Progenitor cell of endocrine pancreas (in vitro differentiated cells): ENCODE results near the gene WDR31. TPM values are rescaled to one million over a fixed set of nuclear protein-coding genes. Genes with fewer than 3 reads are reported as not detected.
A peak's percentile ranks its signal among the peaks of the same experiment; 100 is the strongest.

ENCODE experiments used
- DNase-seq: peaks from one replicate; pipeline ENCODE4 v3.0.0; 2021; ENCODE audit warnings: low spot score; ENCODE audit not compliant: unreplicated experiment
- H3K27ac Mint-ChIP-seq: 2 replicates; pipeline ENCODE4 v1.8.0; 2021; ENCODE audit warnings: mild to moderate bottlenecking, moderate library complexity, mixed read lengths
- H3K27me3 Mint-ChIP-seq: 2 replicates; pipeline ENCODE4 v1.8.0; 2021; ENCODE audit warnings: mixed read lengths
- H3K36me3 Mint-ChIP-seq: 2 replicates; pipeline ENCODE4 v1.8.0; 2022; ENCODE audit warnings: mixed read lengths; ENCODE audit not compliant: insufficient read depth
- H3K4me1 Mint-ChIP-seq: 2 replicates; pipeline ENCODE4 v1.8.0; 2021; ENCODE audit warnings: low read depth, mixed read lengths
- H3K4me3 Mint-ChIP-seq: 2 replicates; pipeline ENCODE4 v1.8.0; 2021; ENCODE audit warnings: low read depth, mild to moderate bottlenecking, moderate library complexity, mixed read lengths
- H3K9me3 Mint-ChIP-seq: 2 replicates; pipeline ENCODE4 v1.8.0; 2021; ENCODE audit warnings: low read depth, mixed read lengths
- CTCF ChIP-seq: fragments of 200-600 bp; sonication (generic); IDR thresholded peaks from one replicate; pipeline ENCODE4 v1.5.0; 2021; ENCODE audit warnings: antibody characterized with exemption, mild to moderate bottlenecking; ENCODE audit not compliant: unreplicated experiment
- total RNA-seq: library from RNA; stranded (reverse); gene quantifications from 2 replicates; pipeline ENCODE4 v1.2.1, GENCODE V29; 2021

WDR31 gene
- total RNA-seq, 1 donor from 2014 or later, result 5.7 TPM

GRCh38 chr9:113375057-113376023 lies 35.3 kb upstream of the WDR31 start:
- Mint-ChIP-seq H3K9me3 (no peaks in the 10 kb centered on the region), H3K36me3 (peaks cover 12% of the 10 kb centered on the region), H3K4me3 (peak overlapping the region; percentile 85), H3K4me1 (peaks cover 39% of the 10 kb centered on the region), H3K27me3 (no peaks in the 10 kb centered on the region), H3K27ac (peak overlapping the region; percentile 92)
- DNase-seq, result no peak
- TF ChIP-seq CTCF, result no peak

GRCh38 chr9:113373676-113374392 lies 33.8 kb upstream of the WDR31 start:
- no peak for DNase-seq
- no peak for TF ChIP-seq CTCF
- H3K27me3 Mint-ChIP-seq, result no peaks in the 10 kb centered on the region
- H3K4me3 Mint-ChIP-seq, result no peak overlapping the region
- H3K4me1 Mint-ChIP-seq, result peaks cover 25% of the 10 kb centered on the region
- no peak overlapping the region for H3K27ac Mint-ChIP-seq
- H3K36me3 Mint-ChIP-seq, result peaks cover 13% of the 10 kb centered on the region
- no peaks in the 10 kb centered on the region for H3K9me3 Mint-ChIP-seq

- Mint-ChIP-seq H3K9me3 (no peaks in the 10 kb centered on the region), H3K36me3 (peaks cover 15% of the 10 kb centered on the region), H3K4me3 (peak overlapping the region; percentile 53), H3K27me3 (no peaks in the 10 kb centered on the region), H3K27ac (peak overlapping the region; percentile 87), H3K4me1 (peaks cover 21% of the 10 kb centered on the region)
- TF ChIP-seq CTCF, result no peak
- no peak for DNase-seq
Observed at GRCh38 chr9:113373256-113373655, 33.2 kb upstream of the WDR31 start.

GRCh38 chr9:113372059-113372458 lies 32.0 kb upstream of the WDR31 start:
- H3K4me1 Mint-ChIP-seq, result peaks cover 20% of the 10 kb centered on the region
- H3K36me3 Mint-ChIP-seq, result peaks cover 15% of the 10 kb centered on the region
- no peak overlapping the region for H3K4me3 Mint-ChIP-seq
- TF ChIP-seq CTCF, result no peak
- no peak for DNase-seq
- no peaks in the 10 kb centered on the region for H3K27me3 Mint-ChIP-seq
- H3K9me3 Mint-ChIP-seq, result no peaks in the 10 kb centered on the region
- peak overlapping the region; percentile 84 for H3K27ac Mint-ChIP-seq

- TF ChIP-seq CTCF, result no peak
- no peaks in the 10 kb centered on the region for H3K27me3 Mint-ChIP-seq
- peaks cover 18% of the 10 kb centered on the region for H3K4me1 Mint-ChIP-seq
- no peak for DNase-seq
- H3K36me3 Mint-ChIP-seq, result peaks cover 15% of the 10 kb centered on the region
- peak overlapping the region; percentile 84 for H3K27ac Mint-ChIP-seq
- H3K9me3 Mint-ChIP-seq, result no peaks in the 10 kb centered on the region
- no peak overlapping the region for H3K4me3 Mint-ChIP-seq
Observed at GRCh38 chr9:113370806-113371325, 30.8 kb upstream of the WDR31 start.
